GM12878 (cell line): ENCODE data around the gene ADCY1.

Experiments used
- CHD2 ChIP-seq: IDR thresholded peaks from 2 replicates; pipeline ENCODE4 v1.6.1; 2011; ENCODE audit warnings: low read depth, low read length, improper control_type of control experiment, borderline replicate concordance
- ESRRA ChIP-seq: IDR thresholded peaks from 2 replicates; pipeline ENCODE4 v1.6.1; 2012; ENCODE audit warnings: mild to moderate bottlenecking, low read length, improper control_type of control experiment
- NRF1 ChIP-seq: conservative IDR thresholded peaks from 2 replicates; pipeline ENCODE4 v1.6.1; 2011; ENCODE audit warnings: mild to moderate bottlenecking, low read depth, low read length, improper control_type of control experiment
- RAD21 ChIP-seq: IDR thresholded peaks from 2 replicates; pipeline ENCODE4 v1.6.1; 2011; ENCODE audit warnings: mild to moderate bottlenecking, low read depth, low read length, moderate library complexity; ENCODE audit not compliant: insufficient read depth
- SP1 ChIP-seq: IDR thresholded peaks from one replicate; pipeline ENCODE4 v1.6.1; 2011; ENCODE audit warnings: low read depth, low read length
- TAF1 ChIP-seq: IDR thresholded peaks from 2 replicates; pipeline ENCODE4 v1.6.1; 2011; ENCODE audit warnings: mild to moderate bottlenecking, low read depth, low read length, borderline replicate concordance
- TF ChIP-seq, protein P1 (sequence below), 3 experiments: IDR thresholded peaks in 2 of 3; conservative IDR thresholded peaks in 1 of 3; 2 replicates each; pipeline ENCODE4 v1.5.1; 2011; ENCODE audit warnings: low read depth in 3 of 3, low read length in 3 of 3, mild to moderate bottlenecking in 3 of 3, control low read depth in 2 of 3, moderate library complexity in 2 of 3, inconsistent platforms in 1 of 3, mixed read lengths in 1 of 3; ENCODE audit not compliant: control insufficient read depth in 2 of 3, insufficient read depth in 1 of 3; ENCODE audit errors: extremely low read depth in 1 of 3
- TF ChIP-seq, protein P2 (sequence below): IDR thresholded peaks from 2 replicates; pipeline ENCODE4 v1.6.1; 2012; ENCODE audit warnings: low read depth, low read length, improper control_type of control experiment
- TF ChIP-seq, protein P3 (sequence below): fragments of 450-650 bp; IDR thresholded peaks from 2 replicates; pipeline ENCODE4 v1.6.1; 2018; ENCODE audit warnings: borderline replicate concordance, mild to moderate bottlenecking; ENCODE audit not compliant: partially characterized antibody
- TF ChIP-seq, protein P4 (sequence below): IDR thresholded peaks from 2 replicates; pipeline ENCODE4 v1.6.1; 2011; ENCODE audit warnings: low read depth, mild to moderate bottlenecking, low read length, moderate library complexity, borderline replicate concordance; ENCODE audit errors: extremely low read depth

DNA sequence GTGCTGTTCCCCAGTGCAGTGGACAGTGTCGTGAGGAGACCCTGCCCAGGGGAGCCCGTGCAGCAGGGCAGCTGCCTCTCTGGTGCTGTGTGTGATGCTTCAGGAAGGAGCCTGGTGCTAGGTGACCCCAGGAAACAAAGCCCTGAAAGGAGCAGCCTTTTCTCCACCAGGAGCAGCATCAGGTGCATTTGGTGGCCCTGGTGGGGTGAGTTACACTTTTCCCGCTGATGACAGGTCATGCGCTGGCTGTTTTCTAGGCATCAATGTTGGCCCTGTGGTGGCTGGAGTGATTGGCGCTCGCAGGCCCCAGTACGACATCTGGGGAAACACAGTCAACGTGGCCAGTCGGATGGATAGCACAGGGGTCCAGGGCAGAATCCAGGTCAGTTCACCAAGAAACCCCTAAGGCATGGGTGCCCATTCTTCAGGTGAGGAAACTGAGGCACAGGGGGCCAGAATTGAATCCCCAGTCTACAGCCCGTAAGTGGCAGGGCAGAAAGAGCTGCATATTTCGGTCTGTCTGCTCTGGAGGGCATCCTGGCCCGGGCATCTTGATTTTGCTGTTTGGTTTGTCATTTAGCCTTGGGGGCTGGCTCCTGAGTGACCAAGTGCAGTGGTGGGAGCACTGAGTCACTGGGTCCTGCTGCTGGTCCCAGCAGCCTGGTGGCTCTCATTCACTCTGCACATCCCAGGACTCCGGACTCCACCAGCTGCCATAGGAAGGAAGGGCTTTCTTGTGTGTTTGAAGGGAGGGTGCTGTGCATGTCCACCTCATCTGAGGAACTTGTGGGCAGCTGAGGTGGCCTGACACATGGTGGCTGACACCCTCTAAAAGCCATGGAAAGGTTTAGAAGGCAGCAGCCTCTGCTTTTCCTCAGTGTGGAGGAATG is 136.3 kb downstream of the ADCY1 start:
- TF ChIP-seq NRF1 (no peak), RAD21 (no peak), CHD2 (no peak), SP1 (no peak), TAF1 (no peak), ESRRA (no peak)
- TF ChIP-seq, protein P1, sequence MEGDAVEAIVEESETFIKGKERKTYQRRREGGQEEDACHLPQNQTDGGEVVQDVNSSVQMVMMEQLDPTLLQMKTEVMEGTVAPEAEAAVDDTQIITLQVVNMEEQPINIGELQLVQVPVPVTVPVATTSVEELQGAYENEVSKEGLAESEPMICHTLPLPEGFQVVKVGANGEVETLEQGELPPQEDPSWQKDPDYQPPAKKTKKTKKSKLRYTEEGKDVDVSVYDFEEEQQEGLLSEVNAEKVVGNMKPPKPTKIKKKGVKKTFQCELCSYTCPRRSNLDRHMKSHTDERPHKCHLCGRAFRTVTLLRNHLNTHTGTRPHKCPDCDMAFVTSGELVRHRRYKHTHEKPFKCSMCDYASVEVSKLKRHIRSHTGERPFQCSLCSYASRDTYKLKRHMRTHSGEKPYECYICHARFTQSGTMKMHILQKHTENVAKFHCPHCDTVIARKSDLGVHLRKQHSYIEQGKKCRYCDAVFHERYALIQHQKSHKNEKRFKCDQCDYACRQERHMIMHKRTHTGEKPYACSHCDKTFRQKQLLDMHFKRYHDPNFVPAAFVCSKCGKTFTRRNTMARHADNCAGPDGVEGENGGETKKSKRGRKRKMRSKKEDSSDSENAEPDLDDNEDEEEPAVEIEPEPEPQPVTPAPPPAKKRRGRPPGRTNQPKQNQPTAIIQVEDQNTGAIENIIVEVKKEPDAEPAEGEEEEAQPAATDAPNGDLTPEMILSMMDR (IDR thresholded peaks at IDR 0.05 in 2 of 3, conservative IDR thresholded peaks at IDR 0.05 in 1 of 3; ENCODE audit: control insufficient read depth in 2 of 3, extremely low read depth in 1 of 3, insufficient read depth in 1 of 3, low read depth in 3 of 3, low read length in 3 of 3): no peak
- TF ChIP-seq, protein P2, sequence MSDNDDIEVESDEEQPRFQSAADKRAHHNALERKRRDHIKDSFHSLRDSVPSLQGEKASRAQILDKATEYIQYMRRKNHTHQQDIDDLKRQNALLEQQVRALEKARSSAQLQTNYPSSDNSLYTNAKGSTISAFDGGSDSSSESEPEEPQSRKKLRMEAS: no peak
- TF ChIP-seq, protein P3, sequence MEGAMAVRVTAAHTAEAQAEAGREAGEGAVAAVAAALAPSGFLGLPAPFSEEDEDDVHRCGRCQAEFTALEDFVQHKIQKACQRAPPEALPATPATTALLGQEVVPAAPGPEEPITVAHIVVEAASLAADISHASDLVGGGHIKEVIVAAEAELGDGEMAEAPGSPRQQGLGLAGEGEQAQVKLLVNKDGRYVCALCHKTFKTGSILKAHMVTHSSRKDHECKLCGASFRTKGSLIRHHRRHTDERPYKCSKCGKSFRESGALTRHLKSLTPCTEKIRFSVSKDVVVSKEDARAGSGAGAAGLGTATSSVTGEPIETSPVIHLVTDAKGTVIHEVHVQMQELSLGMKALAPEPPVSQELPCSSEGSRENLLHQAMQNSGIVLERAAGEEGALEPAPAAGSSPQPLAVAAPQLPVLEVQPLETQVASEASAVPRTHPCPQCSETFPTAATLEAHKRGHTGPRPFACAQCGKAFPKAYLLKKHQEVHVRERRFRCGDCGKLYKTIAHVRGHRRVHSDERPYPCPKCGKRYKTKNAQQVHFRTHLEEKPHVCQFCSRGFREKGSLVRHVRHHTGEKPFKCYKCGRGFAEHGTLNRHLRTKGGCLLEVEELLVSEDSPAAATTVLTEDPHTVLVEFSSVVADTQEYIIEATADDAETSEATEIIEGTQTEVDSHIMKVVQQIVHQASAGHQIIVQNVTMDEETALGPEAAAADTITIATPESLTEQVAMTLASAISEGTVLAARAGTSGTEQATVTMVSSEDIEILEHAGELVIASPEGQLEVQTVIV: no peak
- TF ChIP-seq, protein P4, sequence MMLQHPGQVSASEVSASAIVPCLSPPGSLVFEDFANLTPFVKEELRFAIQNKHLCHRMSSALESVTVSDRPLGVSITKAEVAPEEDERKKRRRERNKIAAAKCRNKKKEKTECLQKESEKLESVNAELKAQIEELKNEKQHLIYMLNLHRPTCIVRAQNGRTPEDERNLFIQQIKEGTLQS: no peak
